Measurements from ENCODE around the gene PRSS53.
"Not testable (repeated sequence)": the region's sequence is repeated elsewhere in the genome, so short reads cannot be mapped to it uniquely, and the experiment has no call there.

The PRSS53 gene

GRCh38 chr16:31108794-31109558 is 20.2 kb upstream of the PRSS53 start:
- ATAC-seq: peak; percentile 4
- DNase-seq: no peak
- no peaks in the 10 kb centered on the region for H3K27me3 Mint-ChIP-seq
- H3K4me3 Mint-ChIP-seq: peak overlapping the region; percentile 83 to 90
- H3K27ac Mint-ChIP-seq: peak overlapping the region; percentile 52 to 76
- peaks cover 51% of the 10 kb centered on the region for H3K4me1 Mint-ChIP-seq
- H3K9me3 Mint-ChIP-seq: no peaks in the 10 kb centered on the region

GRCh38 chr16:31108035-31108793 is 19.5 kb upstream of the PRSS53 start, which contains the start of gene BCKDK:
Gene BCKDK, plus strand, starts transcription at chr16:31108386. Its CDS starts 838 bp downstream, at chr16:31109224.
- Mint-ChIP-seq H3K27ac (peak within 1 kb of the TSS; percentile 76 to 93), H3K9me3 (no peaks in the 10 kb centered on the region), H3K4me3 (peak within 1 kb of the TSS; percentile 90 to 95), H3K4me1 (peaks cover 44% of the 10 kb centered on the region), H3K27me3 (no peaks in the 10 kb centered on the region)
- peak; percentile 86 for ATAC-seq
- DNase-seq: peak; percentile 69 to 76

GRCh38 chr16:31107465-31107867 is 18.7 kb upstream of the PRSS53 start:
- peaks cover 41% of the 10 kb centered on the region for H3K4me1 Mint-ChIP-seq
- peak overlapping the region; percentile 90 to 95 for H3K4me3 Mint-ChIP-seq
- H3K27me3 Mint-ChIP-seq: no peaks in the 10 kb centered on the region
- no peaks in the 10 kb centered on the region for H3K9me3 Mint-ChIP-seq
- DNase-seq (peak; percentile 28 to 40), ATAC-seq (peak; percentile 67)
- peak overlapping the region in 1 of 2 donors; percentile 93 for H3K27ac Mint-ChIP-seq

- Mint-ChIP-seq H3K4me1 (peaks cover 36% of the 10 kb centered on the region), H3K9me3 (no peaks in the 10 kb centered on the region), H3K27me3 (no peaks in the 10 kb centered on the region), H3K4me3 (peak overlapping the region; percentile 90 to 95), H3K27ac (no peak overlapping the region)
- ATAC-seq (no peak), DNase-seq (no peak)
Measured at GRCh38 chr16:31106509-31107464, 18.0 kb upstream of the PRSS53 start.

GRCh38 chr16:31105677-31106213 is 17.0 kb upstream of the PRSS53 start:
- Mint-ChIP-seq H3K27ac (peak overlapping the region; percentile 16 to 82), H3K4me3 (peak overlapping the region; percentile 64 to 66)
- DNase-seq: peak; percentile 90 to 92

GRCh38 chr16:31100876-31101641 is 12.3 kb upstream of the PRSS53 start:
- peak overlapping the region in 1 of 2 donors; percentile 1 for H3K27ac Mint-ChIP-seq
- H3K9me3 Mint-ChIP-seq, H3K27me3 Mint-ChIP-seq, H3K4me1 Mint-ChIP-seq, ATAC-seq, H3K4me3 Mint-ChIP-seq, DNase-seq: not testable (repeated sequence)

More at GRCh38 chr16:31105677-31106213, 17.0 kb upstream of the PRSS53 start:
- H3K9me3 Mint-ChIP-seq: no peaks in the 10 kb centered on the region
- H3K4me1 Mint-ChIP-seq: peaks cover 35% of the 10 kb centered on the region
- no peaks in the 10 kb centered on the region for H3K27me3 Mint-ChIP-seq
- peak; percentile 71 for ATAC-seq

- DNase-seq (no peak), ATAC-seq (no peak)
- H3K4me3 Mint-ChIP-seq: no peak overlapping the region
- peaks cover 11% of the 10 kb centered on the region for H3K4me1 Mint-ChIP-seq
- H3K27ac Mint-ChIP-seq: no peak overlapping the region
- H3K27me3 Mint-ChIP-seq: no peaks in the 10 kb centered on the region
- peaks cover 0 to 5% of the 10 kb centered on the region in 2 donors for H3K9me3 Mint-ChIP-seq
Measured at GRCh38 chr16:31099860-31100638, 11.3 kb upstream of the PRSS53 start.

GRCh38 chr16:31094424-31095120 is 5.8 kb upstream of the PRSS53 start, which contains the start of gene VKORC1:
Gene VKORC1, minus strand, starts transcription at chr16:31094797. Its CDS starts 68 bp downstream, at chr16:31094729.
- peaks cover 41% of the 10 kb centered on the region for H3K4me1 Mint-ChIP-seq
- H3K4me3 Mint-ChIP-seq: peak within 1 kb of the TSS; percentile 95 to 98
- peak within 1 kb of the TSS; percentile 97 to 98 for H3K27ac Mint-ChIP-seq
- ATAC-seq (peak; percentile 95), DNase-seq (peak; percentile 88 to 91)
- H3K9me3 Mint-ChIP-seq: peaks cover 0 to 5% of the 10 kb centered on the region in 2 donors
- H3K27me3 Mint-ChIP-seq: no peaks in the 10 kb centered on the region

- H3K4me1 Mint-ChIP-seq: peaks cover 42% of the 10 kb centered on the region
- H3K9me3 Mint-ChIP-seq: peaks cover 0 to 5% of the 10 kb centered on the region in 2 donors
- no peaks in the 10 kb centered on the region for H3K27me3 Mint-ChIP-seq
- DNase-seq (no peak), ATAC-seq (no peak)
- H3K4me3 Mint-ChIP-seq: peak overlapping the region; percentile 95 to 98
- H3K27ac Mint-ChIP-seq: peak overlapping the region; percentile 97 to 98
Measured at GRCh38 chr16:31094088-31094423, 5.3 kb upstream of the PRSS53 start.

GRCh38 chr16:31093132-31093703 is 4.5 kb upstream of the PRSS53 start:
- Mint-ChIP-seq H3K4me1 (peaks cover 50% of the 10 kb centered on the region), H3K27me3 (no peaks in the 10 kb centered on the region), H3K9me3 (peaks cover 0 to 5% of the 10 kb centered on the region in 2 donors), H3K27ac (no peak overlapping the region), H3K4me3 (peak overlapping the region; percentile 40 to 67)
- no peak for ATAC-seq
- DNase-seq: no peak

- peaks cover 0 to 5% of the 10 kb centered on the region in 2 donors for H3K9me3 Mint-ChIP-seq
- no peak overlapping the region for H3K4me3 Mint-ChIP-seq
- peaks cover 52% of the 10 kb centered on the region for H3K4me1 Mint-ChIP-seq
- no peak for DNase-seq
- H3K27ac Mint-ChIP-seq: no peak overlapping the region
- H3K27me3 Mint-ChIP-seq: no peaks in the 10 kb centered on the region
- no peak for ATAC-seq
Measured at GRCh38 chr16:31092330-31092729, 3.6 kb upstream of the PRSS53 start.

- no peak for ATAC-seq
- H3K27ac Mint-ChIP-seq: no peak overlapping the region
- no peak for DNase-seq
- H3K4me1 Mint-ChIP-seq: peaks cover 46% of the 10 kb centered on the region
- peaks cover 0 to 2% of the 10 kb centered on the region in 2 donors for H3K9me3 Mint-ChIP-seq
- no peak overlapping the region for H3K4me3 Mint-ChIP-seq
- H3K27me3 Mint-ChIP-seq: no peaks in the 10 kb centered on the region
Measured at GRCh38 chr16:31090540-31090939, 1.8 kb upstream of the PRSS53 start.

- H3K4me1 Mint-ChIP-seq: peaks cover 36% of the 10 kb centered on the region
- peak overlapping the region in 1 of 2 donors; percentile 50 for H3K27ac Mint-ChIP-seq
- H3K27me3 Mint-ChIP-seq: no peaks in the 10 kb centered on the region
- H3K4me3 Mint-ChIP-seq: no peak overlapping the region
- ATAC-seq: no peak
- DNase-seq: no peak
- H3K9me3 Mint-ChIP-seq: no peaks in the 10 kb centered on the region
Measured at GRCh38 chr16:31089199-31089598, 456 bp upstream of the PRSS53 start.

Measured in stimulated activated naive CD8-positive, alpha-beta T cell treated with anti-CD3 and anti-CD28 coated beads, Interleukin-15, amount 100 ng/mL, for 72 hours (primary cell).